ENCODE measurements around the gene MIX23. TPM values are rescaled to one million over a fixed set of nuclear protein-coding genes. Genes with fewer than 3 reads are reported as not detected.

Gene MIX23
- total and polyA plus RNA-seq, 10 of the 15 experiments (the other 5 are each of a cell fraction or from before 2014, with no cell fraction given), result 30.0 to 176 (median 62.4) TPM

GRCh38 chr3:122374034-122374433 lies 9.0 kb downstream of the MIX23 start (continued):
- TF ChIP-seq ESRRA (IDR thresholded peaks at IDR 0.05; ENCODE audit: low read length) (no peak), CREB1 (IDR thresholded peaks at IDR 0.05; ENCODE audit: low read depth) (no peak), BACH1 (IDR thresholded peaks at IDR 0.05; ENCODE audit: borderline replicate concordance) (no peak)

- 97% methylated on average over 5 of the region's 5 CpGs for WGBS (ENCODE audit: insufficient coverage, insufficient replicate concordance, low lambda C conversion rate, missing lambda C conversion rate)
- ChIA-PET SMC1A (ENCODE audit: uncharacterized antibody, unreplicated experiment) (interaction anchor here (0.6 to 6.0 kb wide), 6 partner anchors 11 to 313 kb away, joined by 3 to 50 read pairs (median 24); partner anchors contain the start of genes FAM162A and MIX23), CTCF (interaction anchor here (0.6 to 4.5 kb wide), 6 partner anchors 9 to 264 kb away, joined by 3 to 27 read pairs (median 6); partner anchors contain the start of genes FAM162A and MIX23), RAD21 (ENCODE audit: unreplicated experiment) (interaction anchor here (2.2 to 3.8 kb wide), 3 partner anchors 17 to 266 kb away, joined by 12 to 19 read pairs (median 16); partner anchors contain the start of genes FAM162A and MIX23), POLR2A (interaction anchor here (0.9 to 3.2 kb wide), 7 partner anchors 11 to 263 kb away, joined by 3 to 28 read pairs (median 3); partner anchors contain the start of genes FAM162A, MIX23 and WDR5B)
- H3K79me2 ChIP-seq (ENCODE audit: control insufficient read depth, insufficient read depth, low read length), result no peaks in the 10 kb centered on the region
- no TSS peak for BruUV-seq (replicated peaks)
- no peak overlapping the region for H3K4me2 ChIP-seq (ENCODE audit: control insufficient read depth, insufficient read depth)
- no peaks in the 10 kb centered on the region for H3K27me3 ChIP-seq (replicated peaks in 1 of 2; ENCODE audit: control insufficient read depth in 2 of 2, insufficient read depth in 2 of 2, low read length in 1 of 2)
- H2AFZ ChIP-seq (ENCODE audit: control insufficient read depth, low read depth, low read length), result no peak overlapping the region
- no peak overlapping the region for H3K27ac ChIP-seq (ENCODE audit: control insufficient read depth, insufficient read depth)
- no peaks in the 10 kb centered on the region for H4K20me1 ChIP-seq (ENCODE audit: control insufficient read depth, insufficient read depth)
- ATAC-seq, result no peak
- DNase-seq (ENCODE audit: low read depth, low spot score), result no peak
- intact Hi-C loops (cut with micrococcal nuclease; ENCODE audit: unreplicated experiment), result no loop called here
- H3K9ac ChIP-seq (ENCODE audit: control insufficient read depth, insufficient read depth, low read length), result no peak overlapping the region
- peaks cover 4 to 22% of the 10 kb centered on the region in 2 experiments for H3K36me3 ChIP-seq (ENCODE audit: control insufficient read depth in 2 of 2, insufficient read depth in 2 of 2, low read length in 1 of 2)
- H3K4me3 ChIP-seq, result no peak overlapping the region
- in situ Hi-C loops (cut with MboI), result no loop called here
- H3K4me1 ChIP-seq (ENCODE audit: control insufficient read depth, insufficient read depth, low read length), result no peaks in the 10 kb centered on the region
- no peak for FAIRE-seq
- no peaks in the 10 kb centered on the region for H3K9me3 ChIP-seq (replicated peaks; ENCODE audit: control insufficient read depth, insufficient read depth, low read length)
- TF ChIP-seq SMC3 (IDR thresholded peaks at IDR 0.05; ENCODE audit: borderline replicate concordance, low read length) (no peak), RELA (IDR thresholded peaks at IDR 0.05; ENCODE audit: borderline replicate concordance, partially characterized antibody) (no peak), BRCA1 (IDR thresholded peaks at IDR 0.05; ENCODE audit: low read depth, low read length) (no peak), SUZ12 (IDR thresholded peaks at IDR 0.05; ENCODE audit: unreplicated experiment) (no peak), USF2 (IDR thresholded peaks at IDR 0.05; ENCODE audit: borderline replicate concordance, low read depth, low read length) (no peak), CEBPB (IDR thresholded peaks at IDR 0.05; ENCODE audit: borderline replicate concordance in 1 of 2, low read depth in 2 of 2, low read length in 2 of 2) (no peak), CEBPZ (IDR thresholded peaks at IDR 0.05; ENCODE audit: low read depth, low read length) (no peak), BACH1 (IDR thresholded peaks at IDR 0.05; ENCODE audit: borderline replicate concordance) (no peak), E4F1 (IDR thresholded peaks at IDR 0.05; ENCODE audit: borderline replicate concordance, partially characterized antibody) (no peak), YY1 (IDR thresholded peaks at IDR 0.05; ENCODE audit: low read depth, low read length) (no peak), SREBF1 (IDR thresholded peaks at IDR 0.05; ENCODE audit: low read length) (no peak), RB1 (IDR thresholded peaks at IDR 0.05; ENCODE audit: borderline replicate concordance) (no peak), KDM1A (IDR thresholded peaks at IDR 0.05; ENCODE audit: borderline replicate concordance) (no peak), RAD21 (IDR thresholded peaks at IDR 0.05; ENCODE audit: insufficient read depth, low read depth, low read length) (no peak), RUNX3 (IDR thresholded peaks at IDR 0.05; ENCODE audit: low read length) (no peak)
These were observed 16.7 kb downstream of the MIX23 start for GRCh38 chr3:122366379-122366749.

All from GM12878 (cell line).